GM19455 (cell line): ENCODE results near the gene SDCCAG8.

Experiments
- ATAC-seq: cut with Tn5 transposase; IDR thresholded peaks from one replicate; pipeline ENCODE4 v1.9.1; 2021; ENCODE audit not compliant: unreplicated experiment

SDCCAG8 gene

DNA sequence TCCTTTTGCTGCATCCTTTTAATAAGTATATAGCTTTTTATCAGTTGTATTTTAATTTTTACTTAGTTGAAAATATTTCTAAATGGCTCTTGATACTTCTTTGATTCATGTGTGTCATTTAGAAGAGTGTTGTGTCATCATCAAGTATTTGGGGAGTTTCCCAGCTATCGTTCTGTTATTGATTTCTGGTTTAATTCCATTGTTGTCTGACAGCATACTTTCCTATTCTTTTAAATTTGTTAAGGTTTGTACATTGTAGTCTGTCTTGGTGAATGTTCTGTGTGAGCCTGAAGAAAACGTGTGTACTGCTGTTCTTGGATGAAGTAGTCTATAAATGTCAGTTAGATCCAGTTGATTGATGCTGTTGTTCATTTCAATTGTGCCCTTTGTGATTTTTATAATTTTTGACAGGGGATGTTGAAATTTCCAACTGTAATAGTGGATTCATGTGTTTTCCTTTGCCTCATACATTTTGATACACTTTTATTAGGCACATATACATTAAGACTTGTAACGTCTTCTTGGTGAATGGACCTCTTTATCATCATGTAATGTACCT lies 24.8 kb downstream of the SDCCAG8 start:
- ATAC-seq: no peak

DNA sequence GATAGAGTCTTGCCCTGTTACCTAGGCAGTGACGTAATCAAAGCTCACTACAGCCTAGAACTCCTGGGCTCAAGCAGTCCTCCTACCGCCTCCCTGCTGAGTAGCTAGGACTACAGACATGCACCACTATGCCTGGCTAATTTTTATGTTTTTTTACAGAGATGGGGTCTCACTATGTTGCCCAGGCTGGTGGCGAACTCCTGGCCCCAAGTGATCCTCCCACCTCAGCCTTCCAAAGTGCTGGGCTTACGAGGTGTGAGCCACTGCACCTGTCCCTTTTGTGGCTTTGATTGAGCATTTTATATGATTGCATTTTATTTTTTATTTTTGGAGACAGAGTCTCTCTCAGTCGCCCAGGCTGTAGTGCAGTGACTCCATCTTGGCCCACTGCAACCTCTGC lies 25.8 kb downstream of the SDCCAG8 start:
- ATAC-seq: no peak

DNA sequence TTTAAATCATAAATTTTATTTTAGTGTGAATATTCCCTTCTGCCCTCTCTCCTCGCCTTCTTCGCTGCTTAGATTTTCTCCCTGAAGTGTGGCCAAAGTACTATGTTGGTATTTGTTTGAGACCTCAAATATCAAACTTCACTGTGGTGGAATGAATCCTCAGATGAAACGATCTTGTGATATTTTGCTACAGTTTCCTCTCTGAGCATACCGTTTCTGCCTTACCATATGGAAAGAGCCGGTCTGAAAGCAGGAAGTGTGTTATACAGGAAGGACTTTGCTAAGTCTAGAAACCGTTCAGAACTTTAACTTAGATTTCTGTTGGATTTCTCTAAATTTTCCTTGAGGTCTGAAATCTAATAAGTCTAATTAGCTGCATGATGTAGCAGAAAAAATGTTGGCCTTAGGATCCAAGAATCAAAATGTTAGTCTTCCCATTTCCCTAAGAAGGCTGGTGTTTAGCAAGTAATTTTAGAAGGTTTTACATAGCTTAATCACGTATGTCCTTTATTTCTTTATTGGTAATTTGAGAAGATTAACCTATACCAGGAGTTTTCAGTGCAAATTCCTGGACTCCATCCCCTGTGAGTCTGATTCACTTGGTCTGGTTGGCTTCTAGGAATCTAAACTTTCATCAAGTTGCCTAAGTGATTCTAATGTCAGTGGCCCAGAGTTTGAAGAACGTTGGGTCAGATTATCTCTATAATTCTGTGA lies 30.7 kb downstream of the SDCCAG8 start:
- ATAC-seq: no peak

DNA sequence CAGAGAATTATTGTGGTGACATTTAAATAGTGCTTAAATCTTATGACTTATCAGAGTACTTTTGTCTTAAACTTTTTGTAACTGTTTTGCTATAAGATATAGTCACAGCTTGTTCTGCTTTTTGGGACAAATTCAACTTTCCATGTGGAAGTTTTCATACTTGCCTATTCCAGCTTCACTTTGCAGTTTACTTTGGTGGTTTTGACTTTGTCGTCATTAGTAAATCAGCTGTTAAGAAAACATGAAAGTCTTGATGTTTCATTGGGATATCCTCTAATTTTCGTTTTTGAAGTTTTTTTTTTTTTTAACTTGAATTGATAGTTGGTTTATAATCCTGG lies 31.3 kb downstream of the SDCCAG8 start:
- no peak for ATAC-seq

DNA sequence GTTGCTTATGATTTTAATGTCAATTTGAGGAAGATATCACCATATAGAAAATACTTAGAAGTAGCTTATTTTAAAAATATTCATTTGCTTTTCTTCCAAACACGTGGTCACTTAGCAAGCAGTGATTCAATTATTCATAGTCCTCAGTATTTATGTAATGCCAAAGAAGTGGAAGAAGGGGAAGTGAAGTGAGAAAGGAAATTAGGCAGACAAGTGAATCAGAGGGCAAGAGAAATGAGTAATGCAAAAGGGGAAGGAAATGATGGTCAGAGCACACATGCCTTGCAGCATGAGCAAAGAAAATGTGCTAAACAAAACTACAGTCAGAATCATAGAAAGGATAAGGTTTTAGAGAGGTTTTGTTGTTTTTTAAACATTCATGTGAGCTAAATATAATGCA lies 31.8 kb downstream of the SDCCAG8 start:
- peak; percentile 96 for ATAC-seq

DNA sequence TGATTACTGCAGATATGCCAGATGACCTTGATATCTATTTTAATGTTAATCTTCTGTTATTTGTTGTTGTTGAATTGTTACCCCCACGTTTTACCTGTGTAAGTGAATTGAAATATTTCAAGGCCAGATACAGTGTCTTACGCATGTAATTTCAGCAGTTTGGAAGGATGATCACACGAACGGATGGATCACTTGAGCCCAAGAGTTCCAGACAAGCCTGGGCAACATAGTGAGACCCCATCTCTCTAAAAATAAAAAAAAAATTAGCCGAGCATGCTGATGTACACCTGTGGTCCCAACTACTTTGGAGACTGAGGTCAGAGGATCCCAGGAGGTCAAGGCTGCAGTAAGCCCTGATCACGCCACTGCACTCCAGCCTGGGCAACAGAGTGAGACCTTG lies 32.2 kb downstream of the SDCCAG8 start:
- no peak for ATAC-seq

DNA sequence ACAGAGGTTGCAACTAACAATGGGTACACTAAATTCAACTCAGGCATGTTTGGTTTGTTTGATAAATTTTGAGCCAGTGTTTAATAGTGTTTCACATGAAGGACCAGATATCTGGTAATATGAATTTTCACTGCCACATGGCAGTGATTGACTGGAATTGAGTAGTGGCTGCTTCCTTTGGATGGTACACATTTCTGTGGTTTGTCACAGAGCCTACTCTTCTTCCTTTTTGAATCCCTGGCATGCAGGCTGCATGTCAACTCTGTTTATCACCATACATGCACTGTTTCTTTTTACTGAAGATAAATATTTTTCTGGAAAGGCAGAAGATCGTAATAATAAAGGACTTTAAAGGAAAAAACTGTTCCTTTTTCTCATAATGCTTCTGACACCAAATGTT lies 35.5 kb downstream of the SDCCAG8 start:
- ATAC-seq: no peak

DNA sequence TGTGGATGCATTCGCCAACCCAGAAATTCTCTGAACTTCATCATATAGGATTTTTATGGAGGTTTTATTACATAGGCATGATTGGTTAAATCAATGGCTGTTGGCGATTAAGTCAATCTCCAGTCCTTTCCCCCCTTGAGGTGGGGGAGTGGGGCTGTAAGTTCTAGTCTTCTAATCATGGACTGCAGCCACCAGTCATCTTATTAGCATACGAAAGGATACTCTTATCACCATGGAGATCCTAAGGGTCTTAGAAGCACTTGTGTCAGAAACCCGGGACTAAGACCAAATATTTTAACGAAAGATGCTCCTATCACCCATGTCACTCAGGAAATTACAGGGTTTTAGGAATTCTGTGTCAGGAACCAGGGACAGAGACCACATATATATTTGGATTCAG lies 36.3 kb downstream of the SDCCAG8 start:
- no peak for ATAC-seq

DNA sequence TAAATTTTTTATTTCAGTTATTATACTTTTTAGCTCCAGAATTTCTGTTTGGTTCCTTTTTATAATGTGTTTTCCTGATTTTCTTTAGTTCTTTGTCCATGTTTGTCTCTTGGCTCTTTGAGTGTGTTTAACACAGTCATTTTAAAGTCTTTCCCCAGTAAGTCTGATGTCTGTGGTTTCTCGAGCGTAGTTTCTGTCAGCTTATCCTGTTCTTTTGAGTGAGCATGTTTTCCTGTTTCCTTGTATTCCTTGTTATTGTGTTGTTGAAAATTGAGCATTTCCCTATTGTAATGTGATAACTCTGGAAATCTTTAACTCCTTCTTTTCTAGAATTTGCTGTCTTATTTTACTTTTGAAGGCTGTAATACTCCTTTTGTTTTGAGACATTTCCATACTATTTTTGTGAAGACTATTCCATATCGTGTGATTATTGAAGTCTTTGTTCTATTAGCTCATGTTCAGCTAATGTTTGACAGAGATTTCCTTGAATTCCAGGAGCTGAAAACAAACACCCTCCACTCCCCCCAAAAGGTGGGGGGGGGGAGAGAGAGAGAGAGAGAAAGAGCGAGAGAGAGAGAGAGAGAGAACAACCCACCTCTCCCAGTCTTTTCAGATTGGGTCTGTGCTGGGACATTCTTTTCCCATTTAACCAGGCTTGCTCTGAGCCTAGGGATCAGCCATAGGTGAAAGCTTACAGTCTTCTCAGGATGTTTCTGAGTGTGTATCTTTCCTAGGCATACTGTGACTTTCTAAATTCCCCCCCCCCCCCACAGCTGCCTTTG lies 38.3 kb downstream of the SDCCAG8 start:
- no peak for ATAC-seq

DNA sequence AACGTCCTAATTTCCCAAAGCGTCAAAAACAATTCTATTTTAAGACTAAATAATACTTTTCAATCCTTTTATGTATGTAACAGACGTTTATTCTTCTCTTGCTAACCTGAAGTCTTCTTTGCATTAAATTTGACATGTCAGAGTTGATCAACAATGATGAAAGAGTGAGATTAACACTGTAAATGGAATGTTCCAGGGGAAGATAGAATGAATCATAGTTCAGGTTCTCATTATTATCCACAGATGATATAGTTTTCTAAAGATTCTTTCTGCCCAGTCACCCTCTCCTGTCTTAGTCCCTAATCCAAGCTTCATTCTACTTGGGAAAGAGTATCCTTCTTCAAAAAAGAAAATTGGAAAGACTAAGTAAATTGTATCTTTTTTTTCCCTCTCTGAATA lies 38.9 kb downstream of the SDCCAG8 start:
- no peak for ATAC-seq

DNA sequence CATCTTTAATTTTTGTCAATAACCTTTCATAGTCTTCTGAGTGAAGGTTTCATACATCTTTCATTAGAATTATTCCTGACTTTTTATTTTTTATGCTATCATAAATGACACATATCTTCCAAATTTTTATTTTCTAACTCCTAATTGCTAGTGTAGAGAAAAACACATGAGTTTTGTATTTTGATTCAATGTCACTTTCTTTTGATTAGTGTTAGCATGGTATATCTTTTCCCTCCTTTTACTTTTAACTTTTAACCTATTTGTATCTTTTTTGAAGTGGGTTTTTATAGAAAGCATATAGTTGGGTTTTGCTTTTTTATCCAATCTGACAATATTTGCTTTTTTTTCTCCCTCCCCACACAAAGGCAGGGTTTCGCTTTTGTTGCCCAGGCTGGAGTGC lies 43.2 kb downstream of the SDCCAG8 start:
- no peak for ATAC-seq

DNA sequence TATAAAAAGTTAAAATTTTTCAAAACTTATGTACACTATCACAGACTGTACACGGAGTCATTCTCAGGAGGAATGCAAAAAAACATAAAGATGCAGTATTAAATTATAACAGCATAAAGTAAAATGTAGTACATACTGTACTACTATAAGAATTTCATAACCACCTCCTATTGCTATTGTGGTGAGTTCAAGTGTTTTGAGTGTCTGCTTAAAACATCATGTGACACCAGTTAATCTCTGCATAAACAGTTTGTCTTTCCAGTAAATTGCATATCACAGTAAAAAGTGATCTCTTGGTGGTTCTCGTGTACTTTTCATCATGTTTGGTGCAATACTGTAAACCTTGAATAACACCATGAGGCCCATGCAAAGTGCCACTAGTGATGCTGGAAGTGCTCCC lies 45.2 kb downstream of the SDCCAG8 start:
- no peak for ATAC-seq

DNA sequence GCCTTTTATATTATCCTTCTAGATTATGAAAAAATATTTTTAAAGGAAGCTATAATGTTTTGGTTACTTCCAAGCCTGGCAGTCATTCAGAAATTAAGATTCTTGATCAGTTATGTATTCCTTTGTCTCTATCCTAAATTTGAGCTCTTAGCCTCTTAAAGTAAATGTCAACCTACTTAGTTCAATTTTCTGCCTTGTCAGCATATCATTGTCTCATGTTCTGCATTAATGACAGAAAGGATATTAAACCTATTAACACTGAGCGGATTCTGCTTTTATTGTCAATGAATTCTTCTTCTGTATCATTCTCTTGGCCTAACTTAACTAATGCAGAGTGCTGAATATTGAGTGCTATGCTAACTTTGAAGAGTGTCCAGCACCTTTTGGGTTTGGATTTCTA lies 56.0 kb downstream of the SDCCAG8 start:
- no peak for ATAC-seq

DNA sequence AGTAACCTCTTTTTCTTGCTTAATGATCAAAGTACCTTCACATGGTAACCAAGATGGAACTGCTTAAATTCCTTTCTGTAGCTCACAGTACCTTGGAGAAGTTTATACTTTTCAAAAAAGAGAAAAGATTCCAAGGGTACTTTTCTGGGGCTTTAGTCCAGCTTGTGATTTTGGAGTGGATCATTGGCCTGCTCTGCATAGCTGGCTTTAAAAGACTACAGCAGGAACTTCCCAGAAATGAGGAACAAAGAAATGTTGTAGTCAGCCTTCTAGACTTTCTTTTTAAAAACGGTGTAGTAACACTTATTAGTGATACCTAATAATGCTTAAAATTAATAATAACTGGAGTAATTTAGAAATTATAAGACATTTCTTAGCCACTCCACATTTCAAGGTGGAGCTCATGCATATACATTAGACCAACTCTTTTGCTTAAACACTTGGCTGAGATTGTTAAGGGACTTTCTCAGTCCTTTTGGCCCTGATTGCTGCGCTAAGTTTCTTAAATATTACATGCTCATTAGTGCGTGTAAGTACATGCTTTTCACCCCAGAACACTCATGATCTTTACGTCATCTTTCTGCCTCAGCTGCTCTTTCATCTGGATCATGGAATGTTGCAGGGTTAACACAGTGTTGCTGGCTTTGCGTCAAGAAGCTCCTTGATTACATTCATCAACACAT lies 57.3 kb downstream of the SDCCAG8 start:
- peak; percentile 16 for ATAC-seq

DNA sequence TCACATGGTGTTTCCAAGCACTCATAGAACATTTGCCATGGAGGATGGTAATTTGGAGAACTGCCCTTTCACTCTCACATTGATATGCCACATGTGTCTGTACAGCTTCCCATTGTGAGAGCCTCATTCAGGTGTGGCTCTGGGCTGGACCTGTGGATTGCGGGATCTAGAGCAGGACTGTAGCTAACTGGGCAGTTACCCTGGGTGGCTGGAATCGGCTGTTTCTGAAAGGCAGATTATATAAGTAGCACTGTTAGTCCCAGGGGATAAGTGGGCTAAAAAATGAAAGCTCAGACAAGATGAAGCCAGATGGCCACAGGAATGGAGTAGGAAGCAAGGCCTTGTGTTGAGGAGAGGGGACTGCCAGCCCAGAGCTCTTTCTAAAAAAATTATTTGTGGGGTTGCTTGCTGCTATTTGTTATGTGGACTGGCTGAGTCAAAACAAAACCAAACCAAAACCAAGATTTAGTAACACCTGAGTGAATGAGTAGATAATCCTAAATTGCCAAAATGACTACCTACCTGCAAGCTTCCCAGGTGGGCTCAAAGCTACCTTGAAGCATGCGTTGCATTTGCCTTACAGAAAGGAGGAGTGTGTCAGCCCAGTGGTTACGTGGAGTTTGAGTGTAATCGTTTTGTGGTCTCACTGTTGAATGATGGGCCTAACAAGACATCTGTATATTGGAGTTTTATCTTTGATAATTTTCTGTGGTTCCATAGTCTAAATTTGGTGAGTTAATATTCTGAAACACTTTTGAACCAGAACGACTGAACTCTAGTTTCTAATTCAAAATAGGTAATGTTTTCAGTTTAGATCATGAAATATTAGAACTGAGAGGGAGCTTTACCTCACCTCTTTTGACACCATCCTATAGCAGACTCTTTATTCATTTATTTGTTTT lies 58.0 kb downstream of the SDCCAG8 start:
- ATAC-seq: peak; percentile 78

DNA sequence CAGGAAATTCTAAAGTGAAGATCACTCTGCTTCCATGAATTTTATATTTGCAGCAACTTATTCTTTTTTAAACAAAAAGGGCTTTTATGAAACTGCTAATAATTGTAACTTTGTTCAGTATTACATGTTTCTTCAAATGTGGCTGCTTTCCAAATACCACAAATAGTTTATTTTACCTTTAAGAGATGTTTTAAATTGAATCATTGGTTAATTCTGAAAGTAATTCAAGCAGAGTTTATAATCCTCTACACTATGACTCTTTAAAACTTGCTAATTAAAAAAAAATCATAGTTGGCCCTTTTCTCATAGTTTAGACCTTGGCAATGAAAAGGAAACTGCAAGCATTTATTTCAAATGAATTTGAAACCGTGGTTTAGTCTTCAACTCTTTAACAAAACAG lies 59.6 kb downstream of the SDCCAG8 start:
- ATAC-seq: no peak

DNA sequence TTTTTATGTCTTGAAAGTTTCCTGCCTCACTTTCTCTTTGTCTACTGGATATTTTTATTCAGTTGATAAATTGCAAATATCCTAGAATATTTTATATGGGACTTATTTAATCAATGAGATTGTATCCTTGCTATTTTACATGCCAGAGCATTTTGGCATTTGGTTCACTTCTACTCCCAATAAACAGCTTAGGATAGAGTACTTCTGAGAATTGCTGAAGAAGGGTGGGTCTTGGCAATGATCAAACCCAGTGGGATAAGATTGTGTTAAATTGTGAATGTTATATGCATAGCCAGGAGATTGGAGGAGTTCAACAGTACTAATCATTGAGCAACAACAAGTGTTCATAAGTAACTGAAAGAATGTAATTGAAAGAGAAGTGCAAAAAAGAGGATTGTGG lies 60.1 kb downstream of the SDCCAG8 start:
- ATAC-seq: no peak

DNA sequence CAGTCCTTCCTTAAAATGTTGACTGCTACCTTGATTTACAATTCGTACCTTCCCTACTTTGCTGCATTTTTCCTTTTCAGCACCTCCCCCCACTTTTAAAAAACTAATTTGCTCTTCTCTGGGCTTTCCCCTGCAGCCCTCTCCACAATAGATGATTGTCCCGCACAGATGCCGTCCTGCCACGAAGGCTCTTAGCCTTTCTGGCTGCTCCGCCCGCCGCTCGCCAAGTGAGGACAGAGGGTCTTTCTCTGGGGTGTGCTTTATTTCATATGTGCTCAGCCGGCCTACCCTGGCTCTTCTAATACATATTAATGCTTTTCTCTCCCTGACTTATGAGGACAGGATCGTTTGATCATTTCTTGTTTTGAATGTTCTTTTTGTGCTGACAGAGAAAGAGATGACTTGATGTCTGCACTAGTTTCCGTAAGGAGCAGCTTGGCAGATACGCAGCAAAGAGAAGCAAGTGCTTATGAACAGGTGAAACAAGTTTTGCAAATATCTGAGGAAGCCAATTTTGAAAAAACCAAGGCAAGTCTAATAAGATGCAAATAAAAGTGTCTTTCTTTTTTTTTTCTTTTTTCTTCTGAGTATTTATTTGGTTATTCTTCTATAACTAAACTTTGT lies 60.6 kb downstream of the SDCCAG8 start:
- ATAC-seq: no peak

DNA sequence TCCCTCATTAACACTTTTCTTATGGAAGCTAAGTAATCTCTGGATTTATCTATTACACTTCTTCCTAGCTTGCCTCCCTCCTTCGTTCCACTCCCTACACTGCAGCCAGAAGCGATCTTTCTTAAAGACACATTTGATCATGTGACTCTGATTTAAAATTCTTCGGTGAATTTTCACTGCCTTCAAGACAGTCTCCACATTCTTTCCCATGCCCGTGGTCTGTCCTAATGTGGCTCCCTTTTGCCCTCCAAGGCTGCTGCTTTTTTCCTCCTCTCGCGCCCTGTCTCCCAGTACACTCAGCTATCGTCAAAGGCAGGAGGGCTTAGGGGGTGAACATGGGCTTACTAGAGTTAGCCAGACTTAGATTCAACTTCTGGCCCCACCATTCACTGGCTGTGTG lies 64.4 kb downstream of the SDCCAG8 start:
- ATAC-seq: no peak

DNA sequence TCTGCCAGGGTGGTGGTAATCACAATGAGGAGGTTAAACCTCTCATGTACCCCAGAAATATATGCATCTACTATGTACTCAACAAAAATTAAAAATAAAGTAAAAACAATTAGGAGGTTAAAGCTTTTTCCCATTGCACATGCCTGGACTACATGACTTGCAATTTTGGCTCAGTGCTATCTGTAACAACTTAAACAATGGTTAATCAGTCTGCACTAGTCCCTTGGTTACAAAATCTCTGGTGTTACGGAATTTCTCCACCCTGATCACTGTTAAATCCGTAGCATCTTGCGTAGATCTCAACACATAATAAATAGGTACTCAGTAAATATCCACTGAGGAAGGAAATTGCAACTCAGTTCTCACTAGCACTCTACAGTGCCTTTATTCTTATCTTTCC lies 66.5 kb downstream of the SDCCAG8 start:
- ATAC-seq: no peak
